ENCODE data around the gene WDR7. TPM values are rescaled to one million over a fixed set of nuclear protein-coding genes. Genes with fewer than 3 reads are reported as not detected.

WDR7 gene
- total and polyA plus RNA-seq, 10 of the 15 experiments (the other 5 are each of a cell fraction or from before 2014, with no cell fraction given) = 2.8 to 16.5 (median 11.7) TPM

DNA sequence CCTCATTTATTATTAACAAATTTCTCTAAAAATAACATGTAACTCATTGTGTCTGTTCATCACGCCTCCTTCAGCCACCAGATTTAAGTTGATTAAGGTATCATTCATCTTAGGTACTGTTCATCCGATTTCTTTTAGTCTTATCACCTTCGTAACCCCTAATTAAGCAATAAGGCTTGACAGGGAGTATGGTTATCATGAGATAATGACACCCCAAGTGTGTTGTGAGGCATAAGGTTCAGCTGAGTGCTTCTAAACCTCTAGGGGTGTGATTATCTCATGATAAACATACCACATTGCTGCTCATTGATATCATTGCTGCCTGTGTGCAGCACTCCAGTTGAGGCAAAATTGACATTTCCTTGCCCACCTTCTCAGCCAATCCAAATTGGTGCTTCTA lies 336.9 kb downstream of the WDR7 start:
- H2AFZ ChIP-seq (ENCODE audit: control insufficient read depth, low read depth, low read length) = no peak overlapping the region
- DNase-seq (ENCODE audit: low read depth, low spot score) (no peak), FAIRE-seq (no peak), ATAC-seq (no peak)
- no peak overlapping the region for H3K27ac ChIP-seq (ENCODE audit: control insufficient read depth, insufficient read depth)
- no peaks in the 10 kb centered on the region for H3K27me3 ChIP-seq (replicated peaks in 1 of 2; ENCODE audit: control insufficient read depth in 2 of 2, insufficient read depth in 2 of 2, low read length in 1 of 2)
- BruUV-seq (replicated peaks) = no TSS peak
- H3K9me3 ChIP-seq (replicated peaks; ENCODE audit: control insufficient read depth, insufficient read depth, low read length) = no peaks in the 10 kb centered on the region
- ChIA-PET CTCF (interaction anchor here (0.7 to 1.4 kb wide), 2 partner anchors 118 to 304 kb away, joined by 3 read pairs; no protein-coding TSS in a partner anchor), SMC1A (ENCODE audit: uncharacterized antibody, unreplicated experiment) (interaction anchor here (0.7 to 1.2 kb wide), 2 partner anchors 14 to 125 kb away, joined by 3 to 6 read pairs; no protein-coding TSS in a partner anchor), POLR2A (no interaction called here), RAD21 (ENCODE audit: unreplicated experiment) (no interaction called here)
- H3K4me1 ChIP-seq (ENCODE audit: control insufficient read depth, insufficient read depth, low read length) = no peaks in the 10 kb centered on the region
- H4K20me1 ChIP-seq (ENCODE audit: control insufficient read depth, insufficient read depth) = no peaks in the 10 kb centered on the region
- H3K79me2 ChIP-seq (ENCODE audit: control insufficient read depth, insufficient read depth, low read length) = no peaks in the 10 kb centered on the region
- H3K4me2 ChIP-seq (ENCODE audit: control insufficient read depth, insufficient read depth) = no peak overlapping the region
- intact Hi-C loops (cut with micrococcal nuclease; ENCODE audit: unreplicated experiment) (no loop called here), in situ Hi-C loops (cut with MboI) (no loop called here)
- WGBS (ENCODE audit: insufficient coverage, insufficient replicate concordance, low lambda C conversion rate, missing lambda C conversion rate) = 96% methylated on average over 3 of the region's 3 CpGs
- no peak overlapping the region for H3K9ac ChIP-seq (ENCODE audit: control insufficient read depth, insufficient read depth, low read length)
- no peaks in the 10 kb centered on the region for H3K36me3 ChIP-seq (ENCODE audit: control insufficient read depth in 2 of 2, insufficient read depth in 2 of 2, low read length in 1 of 2)
- no peak overlapping the region for H3K4me3 ChIP-seq
- no peak for TF ChIP-seq HCFC1 (IDR thresholded peaks at IDR 0.05; ENCODE audit: low read length)
- TF ChIP-seq YBX1 (IDR thresholded peaks at IDR 0.05) = no peak
- TF ChIP-seq ZNF274 (IDR thresholded peaks at IDR 0.05; ENCODE audit: insufficient read depth, insufficient read length) = no peak
- TF ChIP-seq CEBPB (IDR thresholded peaks at IDR 0.05; ENCODE audit: borderline replicate concordance in 1 of 2, low read depth in 2 of 2, low read length in 2 of 2) = no peak
- TF ChIP-seq NR2F1 (conservative IDR thresholded peaks at IDR 0.05) = no peak
- no peak for TF ChIP-seq HSF1 (IDR thresholded peaks at IDR 0.05; ENCODE audit: low read depth, low read length)
- no peak for TF ChIP-seq BCLAF1 (IDR thresholded peaks at IDR 0.05)
- TF ChIP-seq NBN (IDR thresholded peaks at IDR 0.05) = no peak
- no peak for TF ChIP-seq PAX5 (IDR thresholded peaks at IDR 0.05; ENCODE audit: borderline replicate concordance, low read depth, low read length)
- no peak for TF ChIP-seq HDAC2 (IDR thresholded peaks at IDR 0.05)
- TF ChIP-seq, protein P1, sequence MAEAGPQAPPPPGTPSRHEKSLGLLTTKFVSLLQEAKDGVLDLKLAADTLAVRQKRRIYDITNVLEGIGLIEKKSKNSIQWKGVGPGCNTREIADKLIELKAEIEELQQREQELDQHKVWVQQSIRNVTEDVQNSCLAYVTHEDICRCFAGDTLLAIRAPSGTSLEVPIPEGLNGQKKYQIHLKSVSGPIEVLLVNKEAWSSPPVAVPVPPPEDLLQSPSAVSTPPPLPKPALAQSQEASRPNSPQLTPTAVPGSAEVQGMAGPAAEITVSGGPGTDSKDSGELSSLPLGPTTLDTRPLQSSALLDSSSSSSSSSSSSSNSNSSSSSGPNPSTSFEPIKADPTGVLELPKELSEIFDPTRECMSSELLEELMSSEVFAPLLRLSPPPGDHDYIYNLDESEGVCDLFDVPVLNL (IDR thresholded peaks at IDR 0.05; ENCODE audit: low read depth, low read length) = no peak
- TF ChIP-seq, protein P2, sequence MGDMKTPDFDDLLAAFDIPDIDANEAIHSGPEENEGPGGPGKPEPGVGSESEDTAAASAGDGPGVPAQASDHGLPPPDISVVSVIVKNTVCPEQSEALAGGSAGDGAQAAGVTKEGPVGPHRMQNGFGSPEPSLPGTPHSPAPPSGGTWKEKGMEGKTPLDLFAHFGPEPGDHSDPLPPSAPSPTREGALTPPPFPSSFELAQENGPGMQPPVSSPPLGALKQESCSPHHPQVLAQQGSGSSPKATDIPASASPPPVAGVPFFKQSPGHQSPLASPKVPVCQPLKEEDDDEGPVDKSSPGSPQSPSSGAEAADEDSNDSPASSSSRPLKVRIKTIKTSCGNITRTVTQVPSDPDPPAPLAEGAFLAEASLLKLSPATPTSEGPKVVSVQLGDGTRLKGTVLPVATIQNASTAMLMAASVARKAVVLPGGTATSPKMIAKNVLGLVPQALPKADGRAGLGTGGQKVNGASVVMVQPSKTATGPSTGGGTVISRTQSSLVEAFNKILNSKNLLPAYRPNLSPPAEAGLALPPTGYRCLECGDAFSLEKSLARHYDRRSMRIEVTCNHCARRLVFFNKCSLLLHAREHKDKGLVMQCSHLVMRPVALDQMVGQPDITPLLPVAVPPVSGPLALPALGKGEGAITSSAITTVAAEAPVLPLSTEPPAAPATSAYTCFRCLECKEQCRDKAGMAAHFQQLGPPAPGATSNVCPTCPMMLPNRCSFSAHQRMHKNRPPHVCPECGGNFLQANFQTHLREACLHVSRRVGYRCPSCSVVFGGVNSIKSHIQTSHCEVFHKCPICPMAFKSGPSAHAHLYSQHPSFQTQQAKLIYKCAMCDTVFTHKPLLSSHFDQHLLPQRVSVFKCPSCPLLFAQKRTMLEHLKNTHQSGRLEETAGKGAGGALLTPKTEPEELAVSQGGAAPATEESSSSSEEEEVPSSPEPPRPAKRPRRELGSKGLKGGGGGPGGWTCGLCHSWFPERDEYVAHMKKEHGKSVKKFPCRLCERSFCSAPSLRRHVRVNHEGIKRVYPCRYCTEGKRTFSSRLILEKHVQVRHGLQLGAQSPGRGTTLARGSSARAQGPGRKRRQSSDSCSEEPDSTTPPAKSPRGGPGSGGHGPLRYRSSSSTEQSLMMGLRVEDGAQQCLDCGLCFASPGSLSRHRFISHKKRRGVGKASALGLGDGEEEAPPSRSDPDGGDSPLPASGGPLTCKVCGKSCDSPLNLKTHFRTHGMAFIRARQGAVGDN (IDR thresholded peaks at IDR 0.05) = no peak
- TF ChIP-seq, protein P3, sequence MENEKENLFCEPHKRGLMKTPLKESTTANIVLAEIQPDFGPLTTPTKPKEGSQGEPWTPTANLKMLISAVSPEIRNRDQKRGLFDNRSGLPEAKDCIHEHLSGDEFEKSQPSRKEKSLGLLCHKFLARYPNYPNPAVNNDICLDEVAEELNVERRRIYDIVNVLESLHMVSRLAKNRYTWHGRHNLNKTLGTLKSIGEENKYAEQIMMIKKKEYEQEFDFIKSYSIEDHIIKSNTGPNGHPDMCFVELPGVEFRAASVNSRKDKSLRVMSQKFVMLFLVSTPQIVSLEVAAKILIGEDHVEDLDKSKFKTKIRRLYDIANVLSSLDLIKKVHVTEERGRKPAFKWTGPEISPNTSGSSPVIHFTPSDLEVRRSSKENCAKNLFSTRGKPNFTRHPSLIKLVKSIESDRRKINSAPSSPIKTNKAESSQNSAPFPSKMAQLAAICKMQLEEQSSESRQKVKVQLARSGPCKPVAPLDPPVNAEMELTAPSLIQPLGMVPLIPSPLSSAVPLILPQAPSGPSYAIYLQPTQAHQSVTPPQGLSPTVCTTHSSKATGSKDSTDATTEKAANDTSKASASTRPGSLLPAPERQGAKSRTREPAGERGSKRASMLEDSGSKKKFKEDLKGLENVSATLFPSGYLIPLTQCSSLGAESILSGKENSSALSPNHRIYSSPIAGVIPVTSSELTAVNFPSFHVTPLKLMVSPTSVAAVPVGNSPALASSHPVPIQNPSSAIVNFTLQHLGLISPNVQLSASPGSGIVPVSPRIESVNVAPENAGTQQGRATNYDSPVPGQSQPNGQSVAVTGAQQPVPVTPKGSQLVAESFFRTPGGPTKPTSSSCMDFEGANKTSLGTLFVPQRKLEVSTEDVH (IDR thresholded peaks at IDR 0.05; ENCODE audit: low read depth, partially characterized antibody) = no peak
